PFSK-1 (cell line): ENCODE measurements around the gene SARM1.

Experiments
- POLR2AphosphoS5 ChIP-seq: IDR thresholded peaks from 2 replicates; pipeline ENCODE4 v1.6.1; 2012; ENCODE audit warnings: low read depth, mild to moderate bottlenecking, control low read depth, low read length, moderate library complexity
- SIN3A ChIP-seq: IDR thresholded peaks from 2 replicates; pipeline ENCODE4 v1.6.1; 2012; ENCODE audit warnings: mild to moderate bottlenecking, low read length, moderate library complexity, borderline replicate concordance; ENCODE audit not compliant: insufficient read depth
- TAF1 ChIP-seq: IDR thresholded peaks from 2 replicates; pipeline ENCODE4 v1.6.1; 2012; ENCODE audit warnings: low read length, control low read depth, borderline replicate concordance; ENCODE audit not compliant: insufficient read depth
- TF ChIP-seq, protein P1 (sequence below), 2 experiments: IDR thresholded peaks; 2 replicates each; pipeline versions ENCODE4 v1.6.1 to v1.8.0; 2011 to 2012; ENCODE audit warnings: low read depth in 2 of 2, low read length in 2 of 2, control low read depth in 1 of 2, inconsistent platforms in 1 of 2, mild to moderate bottlenecking in 1 of 2, moderate library complexity in 1 of 2; ENCODE audit not compliant: insufficient read depth in 1 of 2

DNA sequence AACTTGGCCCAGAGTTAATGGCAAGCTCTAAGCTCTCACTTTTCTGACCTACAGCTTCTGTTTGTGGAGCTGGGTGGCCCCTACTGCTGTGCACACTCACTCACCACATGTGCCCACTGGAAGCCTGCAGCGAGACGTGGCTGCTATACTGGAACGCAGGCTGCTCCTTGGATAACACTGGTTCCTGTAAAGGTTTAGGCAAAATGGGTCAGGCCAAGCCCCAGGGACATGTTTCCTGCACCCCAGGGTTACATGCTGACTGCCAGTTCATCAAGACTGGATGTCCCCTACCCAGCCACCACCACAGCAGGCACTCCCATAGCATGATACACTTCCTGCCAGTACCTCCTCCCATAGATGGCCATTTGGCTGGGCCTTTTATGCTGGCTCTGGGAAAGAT is 22.5 kb upstream of the SARM1 start:
- TF ChIP-seq, protein P1, sequence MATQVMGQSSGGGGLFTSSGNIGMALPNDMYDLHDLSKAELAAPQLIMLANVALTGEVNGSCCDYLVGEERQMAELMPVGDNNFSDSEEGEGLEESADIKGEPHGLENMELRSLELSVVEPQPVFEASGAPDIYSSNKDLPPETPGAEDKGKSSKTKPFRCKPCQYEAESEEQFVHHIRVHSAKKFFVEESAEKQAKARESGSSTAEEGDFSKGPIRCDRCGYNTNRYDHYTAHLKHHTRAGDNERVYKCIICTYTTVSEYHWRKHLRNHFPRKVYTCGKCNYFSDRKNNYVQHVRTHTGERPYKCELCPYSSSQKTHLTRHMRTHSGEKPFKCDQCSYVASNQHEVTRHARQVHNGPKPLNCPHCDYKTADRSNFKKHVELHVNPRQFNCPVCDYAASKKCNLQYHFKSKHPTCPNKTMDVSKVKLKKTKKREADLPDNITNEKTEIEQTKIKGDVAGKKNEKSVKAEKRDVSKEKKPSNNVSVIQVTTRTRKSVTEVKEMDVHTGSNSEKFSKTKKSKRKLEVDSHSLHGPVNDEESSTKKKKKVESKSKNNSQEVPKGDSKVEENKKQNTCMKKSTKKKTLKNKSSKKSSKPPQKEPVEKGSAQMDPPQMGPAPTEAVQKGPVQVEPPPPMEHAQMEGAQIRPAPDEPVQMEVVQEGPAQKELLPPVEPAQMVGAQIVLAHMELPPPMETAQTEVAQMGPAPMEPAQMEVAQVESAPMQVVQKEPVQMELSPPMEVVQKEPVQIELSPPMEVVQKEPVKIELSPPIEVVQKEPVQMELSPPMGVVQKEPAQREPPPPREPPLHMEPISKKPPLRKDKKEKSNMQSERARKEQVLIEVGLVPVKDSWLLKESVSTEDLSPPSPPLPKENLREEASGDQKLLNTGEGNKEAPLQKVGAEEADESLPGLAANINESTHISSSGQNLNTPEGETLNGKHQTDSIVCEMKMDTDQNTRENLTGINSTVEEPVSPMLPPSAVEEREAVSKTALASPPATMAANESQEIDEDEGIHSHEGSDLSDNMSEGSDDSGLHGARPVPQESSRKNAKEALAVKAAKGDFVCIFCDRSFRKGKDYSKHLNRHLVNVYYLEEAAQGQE (IDR thresholded peaks at IDR 0.05; ENCODE audit: insufficient read depth in 1 of 2, low read depth in 2 of 2, low read length in 2 of 2): no peak
- TF ChIP-seq POLR2AphosphoS5 (no peak), SIN3A (no peak), TAF1 (no peak)
